WTC11 (cell line): ENCODE measurements around the gene ZNF398. TPM values are rescaled to one million over a fixed set of nuclear protein-coding genes. Genes with fewer than 3 reads are reported as not detected.

ENCODE experiments used
- ATAC-seq: fragments of 200-7000 bp; cut with Tn5 transposase; 2 replicates; pipeline ENCODE4 v1.10.0; 2021; ENCODE audit warnings: mild to moderate bottlenecking, moderate library complexity
- CTCF ChIA-PET: fragments of 300-600 bp; sonication (Branson Sonifier 250); formaldehyde crosslinking; loops from one replicate; lab custom pipeline; 2021; ENCODE audit warnings: antibody characterized with exemption; lab: Charles Lee
- POLR2A ChIA-PET: fragments of 350-600 bp; sonication (Branson Sonifier 250); formaldehyde crosslinking; loops from one replicate; lab custom pipeline; 2021; ENCODE audit warnings: antibody characterized with exemption; lab: Charles Lee
- DNase-seq: peaks from one replicate; pipeline ENCODE4 v3.0.0; 2021; ENCODE audit warnings: low spot score
- H3K27ac Mint-ChIP-seq: 2 replicates; pipeline ENCODE4 v1.8.0; 2021; ENCODE audit warnings: mixed read lengths
- H3K27me3 Mint-ChIP-seq: 2 replicates; pipeline ENCODE4 v1.8.0; 2021; ENCODE audit warnings: low read depth, mild to moderate bottlenecking, moderate library complexity, mixed read lengths
- H3K36me3 Mint-ChIP-seq: 2 replicates; pipeline ENCODE4 v1.8.0; 2021; ENCODE audit warnings: mixed read lengths
- H3K4me1 Mint-ChIP-seq: 2 replicates; pipeline ENCODE4 v1.8.0; 2022; ENCODE audit warnings: mixed read lengths
- H3K4me3 Mint-ChIP-seq: 2 replicates; pipeline ENCODE4 v1.8.0; 2021; ENCODE audit warnings: mild to moderate bottlenecking, moderate library complexity, mixed read lengths
- H3K9me3 Mint-ChIP-seq: 2 replicates; pipeline ENCODE4 v1.8.0; 2021; ENCODE audit warnings: mixed read lengths
- EMX1 ChIP-seq: fragments of 250-450 bp; sonication (Bioruptor Pico); IDR thresholded peaks from 2 replicates; pipeline ENCODE4 v1.8.0; 2021; ENCODE audit warnings: mild to moderate bottlenecking
- ESRRA ChIP-seq: sonication (generic); formaldehyde crosslinking; IDR thresholded peaks from 2 replicates; pipeline ENCODE4 v1.8.1; 2022; ENCODE audit warnings: mild to moderate bottlenecking, missing genetic modification reagents, borderline replicate concordance
- FOXJ3 ChIP-seq: sonication (generic); formaldehyde crosslinking; IDR thresholded peaks from 2 replicates; pipeline ENCODE4 v1.9.0; 2021; ENCODE audit warnings: missing genetic modification reagents, mild to moderate bottlenecking, borderline replicate concordance
- GTF2I ChIP-seq: fragments of 250-450 bp; sonication (Bioruptor Pico); conservative IDR thresholded peaks from 2 replicates; pipeline ENCODE4 v1.4.0; 2021; ENCODE audit warnings: mild to moderate bottlenecking
- HMGA2 ChIP-seq: fragments of 250-450 bp; sonication (Bioruptor Pico); IDR thresholded peaks from 2 replicates; pipeline ENCODE4 v1.4.0; 2021; ENCODE audit warnings: mild to moderate bottlenecking, moderate library complexity
- KAT7 ChIP-seq: sonication (generic); formaldehyde crosslinking; IDR thresholded peaks from 2 replicates; pipeline ENCODE4 v1.8.1; 2023; ENCODE audit warnings: missing genetic modification reagents, mild to moderate bottlenecking, borderline replicate concordance
- NFE2L1 ChIP-seq: sonication (generic); formaldehyde crosslinking; IDR thresholded peaks from 2 replicates; pipeline ENCODE4 v1.8.1; 2023; ENCODE audit warnings: missing genetic modification reagents
- PRRX2 ChIP-seq: fragments of 250-450 bp; sonication (Bioruptor Pico); IDR thresholded peaks from 2 replicates; pipeline ENCODE4 v1.8.0; 2021; ENCODE audit warnings: mild to moderate bottlenecking
- TP53 ChIP-seq: sonication (generic); formaldehyde crosslinking; IDR thresholded peaks from 2 replicates; pipeline ENCODE4 v1.8.1; 2023; ENCODE audit warnings: mild to moderate bottlenecking, missing genetic modification reagents
- ZNF671 ChIP-seq: fragments of 250-450 bp; sonication (Bioruptor Pico); IDR thresholded peaks from 2 replicates; pipeline ENCODE4 v1.8.0; 2021; ENCODE audit warnings: mild to moderate bottlenecking
- total RNA-seq: library from RNA; stranded (reverse); gene quantifications from 3 replicates; pipeline ENCODE4 v1.2.3, GENCODE V29; 2021
- TF ChIP-seq, protein P1 (sequence below): fragments of 250-450 bp; sonication (Bioruptor Pico); conservative IDR thresholded peaks from 2 replicates; pipeline ENCODE4 v1.9.0; 2021; ENCODE audit warnings: mild to moderate bottlenecking
- TF ChIP-seq, protein P2 (sequence below): sonication (generic); formaldehyde crosslinking; IDR thresholded peaks from 2 replicates; pipeline ENCODE4 v1.8.1; 2023; ENCODE audit warnings: mild to moderate bottlenecking, missing genetic modification reagents, borderline replicate concordance
- TF ChIP-seq, protein P3 (sequence below): sonication (generic); formaldehyde crosslinking; conservative IDR thresholded peaks from 2 replicates; pipeline ENCODE4 v1.8.1; 2023; ENCODE audit warnings: mild to moderate bottlenecking, low read depth, missing genetic modification reagents, moderate library complexity
- TF ChIP-seq, protein P4 (sequence below): sonication (generic); formaldehyde crosslinking; IDR thresholded peaks from 2 replicates; pipeline ENCODE4 v1.8.1; 2023; ENCODE audit warnings: mild to moderate bottlenecking, missing genetic modification reagents, moderate library complexity
- TF ChIP-seq, protein P5 (sequence below): sonication (generic); formaldehyde crosslinking; IDR thresholded peaks from 2 replicates; pipeline ENCODE4 v1.8.1; 2023; ENCODE audit warnings: mild to moderate bottlenecking, missing genetic modification reagents
- TF ChIP-seq, protein P6 (sequence below): sonication (generic); formaldehyde crosslinking; IDR thresholded peaks from 2 replicates; pipeline ENCODE4 v1.8.1; 2022; ENCODE audit warnings: mild to moderate bottlenecking, moderate library complexity, missing genetic modification reagents

ZNF398 gene
- total RNA-seq, 1 experiment from 2014 or later, result 63.2 TPM

DNA sequence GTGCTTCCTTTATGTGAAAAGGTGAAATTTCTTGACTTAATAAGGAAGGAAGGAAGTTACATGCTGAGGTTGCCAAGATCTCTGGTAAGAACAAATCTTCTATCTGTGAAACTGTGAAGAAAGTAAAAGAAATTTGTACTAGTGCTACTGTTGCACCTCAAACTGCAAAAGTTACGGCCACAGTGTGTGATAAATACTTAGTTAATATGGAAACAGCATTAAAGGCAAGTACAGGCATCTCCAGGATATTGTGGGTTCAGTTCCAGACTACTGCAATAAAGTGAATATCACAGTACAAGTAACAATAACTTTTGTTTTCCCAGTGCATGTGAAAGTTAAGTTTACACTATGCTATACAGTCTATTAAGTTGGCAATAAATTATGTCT, 25.3 kb downstream of the ZNF398 start:
- no peak for TF ChIP-seq ESRRA
- TF ChIP-seq, protein P1, sequence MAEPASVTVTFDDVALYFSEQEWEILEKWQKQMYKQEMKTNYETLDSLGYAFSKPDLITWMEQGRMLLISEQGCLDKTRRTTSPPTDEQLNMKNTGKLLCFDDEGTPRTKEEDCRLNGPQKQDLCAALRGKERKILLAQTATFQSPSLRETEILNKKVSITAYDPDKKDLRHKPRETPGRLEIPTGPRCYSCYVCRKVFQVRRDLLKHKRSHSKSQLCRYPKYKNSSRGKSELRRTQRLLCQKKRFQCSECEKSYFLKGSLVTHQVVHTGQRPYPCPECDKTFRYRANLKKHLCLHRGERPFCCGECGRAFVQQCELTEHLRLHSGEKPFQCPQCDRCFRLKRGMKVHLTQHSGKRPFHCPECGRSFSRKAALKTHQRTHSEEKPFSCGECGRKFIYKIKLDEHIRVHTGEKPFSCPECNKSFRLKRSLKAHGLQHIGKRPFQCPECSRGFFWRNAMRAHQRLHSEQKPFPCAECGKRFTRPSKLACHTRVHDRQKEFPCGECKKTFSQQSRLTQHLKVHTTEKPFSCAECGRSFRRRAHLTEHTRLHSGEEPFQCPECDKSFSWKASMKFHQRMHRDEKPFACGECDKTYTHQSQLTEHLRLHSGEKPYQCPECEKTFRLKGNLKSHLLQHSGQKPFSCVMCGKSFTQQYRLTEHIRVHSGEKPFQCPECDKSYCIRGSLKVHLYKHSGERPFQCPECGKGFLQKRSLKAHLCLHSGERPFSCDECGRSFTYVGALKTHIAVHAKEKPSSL (CRISPR knock-in tag), result no peak
- TF ChIP-seq KAT7 (CRISPR knock-in tag), result no peak
- TF ChIP-seq, protein P2, sequence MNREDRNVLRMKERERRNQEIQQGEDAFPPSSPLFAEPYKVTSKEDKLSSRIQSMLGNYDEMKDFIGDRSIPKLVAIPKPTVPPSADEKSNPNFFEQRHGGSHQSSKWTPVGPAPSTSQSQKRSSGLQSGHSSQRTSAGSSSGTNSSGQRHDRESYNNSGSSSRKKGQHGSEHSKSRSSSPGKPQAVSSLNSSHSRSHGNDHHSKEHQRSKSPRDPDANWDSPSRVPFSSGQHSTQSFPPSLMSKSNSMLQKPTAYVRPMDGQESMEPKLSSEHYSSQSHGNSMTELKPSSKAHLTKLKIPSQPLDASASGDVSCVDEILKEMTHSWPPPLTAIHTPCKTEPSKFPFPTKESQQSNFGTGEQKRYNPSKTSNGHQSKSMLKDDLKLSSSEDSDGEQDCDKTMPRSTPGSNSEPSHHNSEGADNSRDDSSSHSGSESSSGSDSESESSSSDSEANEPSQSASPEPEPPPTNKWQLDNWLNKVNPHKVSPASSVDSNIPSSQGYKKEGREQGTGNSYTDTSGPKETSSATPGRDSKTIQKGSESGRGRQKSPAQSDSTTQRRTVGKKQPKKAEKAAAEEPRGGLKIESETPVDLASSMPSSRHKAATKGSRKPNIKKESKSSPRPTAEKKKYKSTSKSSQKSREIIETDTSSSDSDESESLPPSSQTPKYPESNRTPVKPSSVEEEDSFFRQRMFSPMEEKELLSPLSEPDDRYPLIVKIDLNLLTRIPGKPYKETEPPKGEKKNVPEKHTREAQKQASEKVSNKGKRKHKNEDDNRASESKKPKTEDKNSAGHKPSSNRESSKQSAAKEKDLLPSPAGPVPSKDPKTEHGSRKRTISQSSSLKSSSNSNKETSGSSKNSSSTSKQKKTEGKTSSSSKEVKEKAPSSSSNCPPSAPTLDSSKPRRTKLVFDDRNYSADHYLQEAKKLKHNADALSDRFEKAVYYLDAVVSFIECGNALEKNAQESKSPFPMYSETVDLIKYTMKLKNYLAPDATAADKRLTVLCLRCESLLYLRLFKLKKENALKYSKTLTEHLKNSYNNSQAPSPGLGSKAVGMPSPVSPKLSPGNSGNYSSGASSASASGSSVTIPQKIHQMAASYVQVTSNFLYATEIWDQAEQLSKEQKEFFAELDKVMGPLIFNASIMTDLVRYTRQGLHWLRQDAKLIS (CRISPR knock-in tag), result no peak
- no peak for TF ChIP-seq EMX1 (CRISPR knock-in tag)
- TF ChIP-seq, protein P3, sequence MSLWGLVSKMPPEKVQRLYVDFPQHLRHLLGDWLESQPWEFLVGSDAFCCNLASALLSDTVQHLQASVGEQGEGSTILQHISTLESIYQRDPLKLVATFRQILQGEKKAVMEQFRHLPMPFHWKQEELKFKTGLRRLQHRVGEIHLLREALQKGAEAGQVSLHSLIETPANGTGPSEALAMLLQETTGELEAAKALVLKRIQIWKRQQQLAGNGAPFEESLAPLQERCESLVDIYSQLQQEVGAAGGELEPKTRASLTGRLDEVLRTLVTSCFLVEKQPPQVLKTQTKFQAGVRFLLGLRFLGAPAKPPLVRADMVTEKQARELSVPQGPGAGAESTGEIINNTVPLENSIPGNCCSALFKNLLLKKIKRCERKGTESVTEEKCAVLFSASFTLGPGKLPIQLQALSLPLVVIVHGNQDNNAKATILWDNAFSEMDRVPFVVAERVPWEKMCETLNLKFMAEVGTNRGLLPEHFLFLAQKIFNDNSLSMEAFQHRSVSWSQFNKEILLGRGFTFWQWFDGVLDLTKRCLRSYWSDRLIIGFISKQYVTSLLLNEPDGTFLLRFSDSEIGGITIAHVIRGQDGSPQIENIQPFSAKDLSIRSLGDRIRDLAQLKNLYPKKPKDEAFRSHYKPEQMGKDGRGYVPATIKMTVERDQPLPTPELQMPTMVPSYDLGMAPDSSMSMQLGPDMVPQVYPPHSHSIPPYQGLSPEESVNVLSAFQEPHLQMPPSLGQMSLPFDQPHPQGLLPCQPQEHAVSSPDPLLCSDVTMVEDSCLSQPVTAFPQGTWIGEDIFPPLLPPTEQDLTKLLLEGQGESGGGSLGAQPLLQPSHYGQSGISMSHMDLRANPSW (CRISPR knock-in tag), result no peak
- no peak for TF ChIP-seq NFE2L1 (CRISPR knock-in tag)
- no peak for TF ChIP-seq FOXJ3 (CRISPR knock-in tag)
- TF ChIP-seq HMGA2 (CRISPR knock-in tag), result no peak
- TF ChIP-seq, protein P4, sequence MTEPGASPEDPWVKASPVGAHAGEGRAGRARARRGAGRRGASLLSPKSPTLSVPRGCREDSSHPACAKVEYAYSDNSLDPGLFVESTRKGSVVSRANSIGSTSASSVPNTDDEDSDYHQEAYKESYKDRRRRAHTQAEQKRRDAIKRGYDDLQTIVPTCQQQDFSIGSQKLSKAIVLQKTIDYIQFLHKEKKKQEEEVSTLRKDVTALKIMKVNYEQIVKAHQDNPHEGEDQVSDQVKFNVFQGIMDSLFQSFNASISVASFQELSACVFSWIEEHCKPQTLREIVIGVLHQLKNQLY (CRISPR knock-in tag), result no peak
- TF ChIP-seq GTF2I (CRISPR knock-in tag), result no peak
- TF ChIP-seq, protein P5, sequence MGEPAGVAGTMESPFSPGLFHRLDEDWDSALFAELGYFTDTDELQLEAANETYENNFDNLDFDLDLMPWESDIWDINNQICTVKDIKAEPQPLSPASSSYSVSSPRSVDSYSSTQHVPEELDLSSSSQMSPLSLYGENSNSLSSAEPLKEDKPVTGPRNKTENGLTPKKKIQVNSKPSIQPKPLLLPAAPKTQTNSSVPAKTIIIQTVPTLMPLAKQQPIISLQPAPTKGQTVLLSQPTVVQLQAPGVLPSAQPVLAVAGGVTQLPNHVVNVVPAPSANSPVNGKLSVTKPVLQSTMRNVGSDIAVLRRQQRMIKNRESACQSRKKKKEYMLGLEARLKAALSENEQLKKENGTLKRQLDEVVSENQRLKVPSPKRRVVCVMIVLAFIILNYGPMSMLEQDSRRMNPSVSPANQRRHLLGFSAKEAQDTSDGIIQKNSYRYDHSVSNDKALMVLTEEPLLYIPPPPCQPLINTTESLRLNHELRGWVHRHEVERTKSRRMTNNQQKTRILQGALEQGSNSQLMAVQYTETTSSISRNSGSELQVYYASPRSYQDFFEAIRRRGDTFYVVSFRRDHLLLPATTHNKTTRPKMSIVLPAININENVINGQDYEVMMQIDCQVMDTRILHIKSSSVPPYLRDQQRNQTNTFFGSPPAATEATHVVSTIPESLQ (CRISPR knock-in tag), result no peak
- no peak for TF ChIP-seq ZNF671 (CRISPR knock-in tag)
- no peak for TF ChIP-seq TP53 (CRISPR knock-in tag)
- no peak for TF ChIP-seq PRRX2 (CRISPR knock-in tag)
- TF ChIP-seq, protein P6, sequence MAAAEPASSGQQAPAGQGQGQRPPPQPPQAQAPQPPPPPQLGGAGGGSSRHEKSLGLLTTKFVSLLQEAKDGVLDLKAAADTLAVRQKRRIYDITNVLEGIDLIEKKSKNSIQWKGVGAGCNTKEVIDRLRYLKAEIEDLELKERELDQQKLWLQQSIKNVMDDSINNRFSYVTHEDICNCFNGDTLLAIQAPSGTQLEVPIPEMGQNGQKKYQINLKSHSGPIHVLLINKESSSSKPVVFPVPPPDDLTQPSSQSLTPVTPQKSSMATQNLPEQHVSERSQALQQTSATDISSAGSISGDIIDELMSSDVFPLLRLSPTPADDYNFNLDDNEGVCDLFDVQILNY, result no peak
- POLR2A ChIA-PET, result no interaction called here
- Mint-ChIP-seq H3K4me1 (no peaks in the 10 kb centered on the region), H3K4me3 (no peak overlapping the region), H3K27me3 (no peaks in the 10 kb centered on the region), H3K27ac (peak overlapping the region; percentile 50; the same call in 1 of the 2 replicates), H3K9me3 (no peaks in the 10 kb centered on the region), H3K36me3 (peaks cover 74% of the 10 kb centered on the region)
- ATAC-seq, result no peak
- CTCF ChIA-PET, result no interaction called here
- no peak for DNase-seq
